ENCODE results near the gene HTR1B. TPM values are rescaled to one million over a fixed set of nuclear protein-coding genes. Genes with fewer than 3 reads are reported as not detected.

HTR1B gene
- total RNA-seq = 54.7 and 57.5 TPM in 2 replicates
- polyA plus RNA-seq = 66.3 and 68.7 TPM in 2 replicates
- 50.3 and 57.1 TPM in 2 replicates for polyA plus RNA-seq (2011; cell fraction: cytosol; rRNA removed)
- 31.5 and 35.8 TPM in 2 replicates for polyA plus RNA-seq (2011; cell fraction: nucleus; rRNA removed)
- 57.8 and 67.8 TPM in 2 replicates for polyA plus RNA-seq (2012)
- polyA minus RNA-seq = 79.8 and 97.0 TPM in 2 replicates
- polyA minus RNA-seq (2011; cell fraction: cytosol; rRNA and poly(A)+ RNA removed) = not detected
- 31.1 and 34.1 TPM in 2 replicates for polyA minus RNA-seq (2011; cell fraction: nucleus; rRNA and poly(A)+ RNA removed)
- percentile 93 among the genes with signal in this experiment for Bru-seq, nascent RNA
- percentile 84 among the genes with signal in this experiment for BruChase-seq, experiment 1, labeled RNA remaining after a 6-hour chase
- BruChase-seq, experiment 2, labeled RNA remaining after a 2-hour chase = percentile 97 among the genes with signal in this experiment
- long read RNA-seq = 0 reads

DNA sequence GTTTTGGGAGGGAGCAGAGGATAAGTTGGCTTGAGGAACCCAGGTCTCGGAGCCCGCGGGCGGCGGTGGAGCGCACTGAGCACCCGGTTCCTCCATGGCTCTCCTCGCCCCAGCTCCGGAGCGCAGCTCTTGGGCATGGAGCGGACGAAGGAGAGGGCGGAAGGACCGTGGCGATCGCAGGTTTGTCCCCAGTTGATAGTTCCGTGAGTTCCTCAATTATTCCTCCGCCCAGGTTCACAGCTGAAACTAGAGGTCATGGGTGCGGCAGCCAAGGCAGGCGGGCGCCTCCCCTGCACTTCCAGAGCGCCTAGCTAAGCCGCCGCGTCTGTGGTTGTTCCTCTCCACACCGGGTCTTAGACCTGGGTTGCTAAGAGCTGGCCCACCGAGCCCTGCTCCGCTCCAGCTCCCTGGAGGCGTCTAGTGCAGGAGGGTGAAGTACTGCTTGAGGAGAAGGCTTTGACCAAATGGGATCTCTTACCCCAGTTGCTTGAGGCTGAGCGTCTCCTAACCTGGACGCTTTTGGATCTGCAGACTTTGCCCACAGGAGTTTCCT is at the start of gene HTR1B:
HTR1B (minus strand) TSS at position 184 of the 553 bp plus-strand sequence; CDS start at position 96, 88 bp downstream.
- Histone ChIP-seq H3K4me3 (replicated peaks in 1 of 3; ENCODE audit: insufficient read depth in 1 of 3, low read depth in 1 of 3, low read length in 3 of 3) (peak within 1 kb of the TSS; percentile 70 to 97 (median 77)), H3K27me3 (ENCODE audit: control insufficient read depth in 2 of 2, insufficient read depth in 2 of 2, low read length in 2 of 2) (no peaks in the 10 kb centered on the region), H3K9ac (replicated peaks; ENCODE audit: extremely low read depth, insufficient read depth, low read length) (peak within 1 kb of the TSS; percentile 92), H3K9me3 (replicated peaks; ENCODE audit: control insufficient read depth, insufficient read depth, low read length) (no peaks in the 10 kb centered on the region), H3K4me1 (ENCODE audit: control insufficient read depth, extremely low read depth, insufficient read depth, low read length) (peaks cover 42% of the 10 kb centered on the region), H3K36me3 (ENCODE audit: control insufficient read depth in 2 of 2, extremely low read depth in 1 of 2, insufficient read depth in 2 of 2, low read length in 2 of 2) (no peaks in the 10 kb centered on the region), H2AFZ (ENCODE audit: low read depth, low read length) (peak within 1 kb of the TSS; percentile 85), H3K79me2 (ENCODE audit: control insufficient read depth, insufficient read depth, low read length) (peaks cover 77% of the 10 kb centered on the region), H3K9me1 (replicated peaks; ENCODE audit: control insufficient read depth, extremely low read depth, insufficient read depth, low read length) (no peaks in the 10 kb centered on the region), H4K20me1 (replicated peaks; ENCODE audit: control insufficient read depth, extremely low read depth, insufficient read depth, low read length) (no peaks in the 10 kb centered on the region), H3K4me2 (ENCODE audit: insufficient read depth, low read length) (peak within 1 kb of the TSS; percentile 97), H3K27ac (ENCODE audit: insufficient read depth, low read depth, low read length) (peak within 1 kb of the TSS; percentile 72)
- peak; percentile 72 for TF ChIP-seq POLR2AphosphoS5 (IDR thresholded peaks at IDR 0.05; ENCODE audit: insufficient read depth, low read depth, low read length)
- no peak for TF ChIP-seq CTCF (IDR thresholded peaks at IDR 0.05; ENCODE audit: extremely low read depth in 1 of 2, insufficient read depth in 1 of 2, low read depth in 1 of 2, low read length in 2 of 2)
- no peak for TF ChIP-seq GATA2 (IDR thresholded peaks at IDR 0.05; ENCODE audit: insufficient read depth, insufficient read length, low read depth, low read length)
- no peak for TF ChIP-seq FOS (IDR thresholded peaks at IDR 0.05; ENCODE audit: borderline replicate concordance, insufficient read depth, low read length)
- no peak for TF ChIP-seq MAX (IDR thresholded peaks at IDR 0.05; ENCODE audit: insufficient read depth, insufficient read length)
- no peak for TF ChIP-seq EZH2 (IDR thresholded peaks at IDR 0.05; ENCODE audit: borderline replicate concordance, low read depth, low read length, severe bottlenecking)
- TF ChIP-seq JUN (IDR thresholded peaks at IDR 0.05; ENCODE audit: borderline replicate concordance, insufficient read depth, insufficient read length, low read depth) = no peak
- TF ChIP-seq MYC (IDR thresholded peaks at IDR 0.05; ENCODE audit: low read depth, low read length) = no peak
- peak; percentile 56 for TF ChIP-seq POLR2A (IDR thresholded peaks at IDR 0.05; ENCODE audit: low read depth, low read length)
- dilution Hi-C loops (cut with MboI; ENCODE audit: extremely low pct_ligation_motif_present, low sequenced_read_pairs) = no loop called here
- intact Hi-C loops (cut with micrococcal nuclease) = loop anchor here (5.0 to 10.0 kb wide), 4 partner anchors 771 to 2001 kb away; partner anchors contain the start of gene PHIP
- no peak for FAIRE-seq
- ChIA-PET CTCF (interaction anchor here (0.9 to 9.4 kb wide), 12 partner anchors 8 to 1570 kb away, joined by 3 to 105 read pairs (median 12); no protein-coding TSS in a partner anchor), POLR2A (interaction anchor here (1.5 to 2.8 kb wide), 2 partner anchors 19 to 170 kb away, joined by 3 to 14 read pairs; no protein-coding TSS in a partner anchor)
- no TSS peak for BruUV-seq (replicated peaks)
- peak; percentile 58 for DNase-seq (ENCODE audit: low read depth, low spot score)
